WTC11 (cell line): Measurements from ENCODE around the gene RNF43. TPM values are rescaled to one million over a fixed set of nuclear protein-coding genes. Genes with fewer than 3 reads are reported as not detected.

Experiments
- ATAC-seq: fragments of 200-7000 bp; cut with Tn5 transposase; 2 replicates; pipeline ENCODE4 v1.10.0; 2021; ENCODE audit warnings: mild to moderate bottlenecking, moderate library complexity
- CTCF ChIA-PET: fragments of 300-600 bp; sonication (Branson Sonifier 250); formaldehyde crosslinking; loops from one replicate; lab custom pipeline; 2021; ENCODE audit warnings: antibody characterized with exemption; lab: Charles Lee
- POLR2A ChIA-PET: fragments of 350-600 bp; sonication (Branson Sonifier 250); formaldehyde crosslinking; loops from one replicate; lab custom pipeline; 2021; ENCODE audit warnings: antibody characterized with exemption; lab: Charles Lee
- DNase-seq: peaks from one replicate; pipeline ENCODE4 v3.0.0; 2021; ENCODE audit warnings: low spot score
- H3K27ac Mint-ChIP-seq: 2 replicates; pipeline ENCODE4 v1.8.0; 2021; ENCODE audit warnings: mixed read lengths
- H3K27me3 Mint-ChIP-seq: 2 replicates; pipeline ENCODE4 v1.8.0; 2021; ENCODE audit warnings: low read depth, mild to moderate bottlenecking, moderate library complexity, mixed read lengths
- H3K36me3 Mint-ChIP-seq: 2 replicates; pipeline ENCODE4 v1.8.0; 2021; ENCODE audit warnings: mixed read lengths
- H3K4me1 Mint-ChIP-seq: 2 replicates; pipeline ENCODE4 v1.8.0; 2022; ENCODE audit warnings: mixed read lengths
- H3K4me3 Mint-ChIP-seq: 2 replicates; pipeline ENCODE4 v1.8.0; 2021; ENCODE audit warnings: mild to moderate bottlenecking, moderate library complexity, mixed read lengths
- H3K9me3 Mint-ChIP-seq: 2 replicates; pipeline ENCODE4 v1.8.0; 2021; ENCODE audit warnings: mixed read lengths
- ATF1 ChIP-seq: sonication (generic); formaldehyde crosslinking; IDR thresholded peaks from 2 replicates; pipeline ENCODE4 v1.8.1; 2023; ENCODE audit warnings: mild to moderate bottlenecking, moderate library complexity, missing genetic modification reagents
- ELF4 ChIP-seq: sonication (generic); formaldehyde crosslinking; IDR thresholded peaks from 2 replicates; pipeline ENCODE4 v1.8.1; 2022; ENCODE audit warnings: low read depth, mild to moderate bottlenecking, moderate library complexity, missing genetic modification reagents
- ESRRA ChIP-seq: sonication (generic); formaldehyde crosslinking; IDR thresholded peaks from 2 replicates; pipeline ENCODE4 v1.8.1; 2022; ENCODE audit warnings: mild to moderate bottlenecking, missing genetic modification reagents, borderline replicate concordance
- GABPB1 ChIP-seq: sonication (generic); formaldehyde crosslinking; IDR thresholded peaks from 2 replicates; pipeline ENCODE4 v1.8.1; 2023; ENCODE audit warnings: mild to moderate bottlenecking, missing genetic modification reagents
- GRHL2 ChIP-seq: fragments of 250-450 bp; sonication (Bioruptor Pico); IDR thresholded peaks from 2 replicates; pipeline ENCODE4 v1.8.0; 2022; ENCODE audit warnings: mild to moderate bottlenecking, moderate library complexity; ENCODE audit not compliant: insufficient replicate concordance, severe bottlenecking
- HMGA2 ChIP-seq: fragments of 250-450 bp; sonication (Bioruptor Pico); IDR thresholded peaks from 2 replicates; pipeline ENCODE4 v1.4.0; 2021; ENCODE audit warnings: mild to moderate bottlenecking, moderate library complexity
- IRF2 ChIP-seq: sonication (generic); formaldehyde crosslinking; IDR thresholded peaks from 2 replicates; pipeline ENCODE4 v1.8.0; 2022; ENCODE audit warnings: low read depth, missing genetic modification reagents, borderline replicate concordance
- JUN ChIP-seq: sonication (generic); formaldehyde crosslinking; IDR thresholded peaks from 2 replicates; pipeline ENCODE4 v1.8.0; 2023; ENCODE audit warnings: mild to moderate bottlenecking, missing genetic modification reagents
- KAT7 ChIP-seq: sonication (generic); formaldehyde crosslinking; IDR thresholded peaks from 2 replicates; pipeline ENCODE4 v1.8.1; 2023; ENCODE audit warnings: missing genetic modification reagents, mild to moderate bottlenecking, borderline replicate concordance
- NFE2L1 ChIP-seq: sonication (generic); formaldehyde crosslinking; IDR thresholded peaks from 2 replicates; pipeline ENCODE4 v1.8.1; 2023; ENCODE audit warnings: missing genetic modification reagents
- TEAD4 ChIP-seq: sonication (generic); formaldehyde crosslinking; IDR thresholded peaks from 2 replicates; pipeline ENCODE4 v1.8.0; 2022; ENCODE audit warnings: mild to moderate bottlenecking, missing genetic modification reagents
- ZNF138 ChIP-seq: sonication (generic); formaldehyde crosslinking; conservative IDR thresholded peaks from 2 replicates; pipeline ENCODE4 v1.8.1; 2022; ENCODE audit warnings: mild to moderate bottlenecking, moderate library complexity, missing genetic modification reagents
- ZNF396 ChIP-seq: fragments of 250-450 bp; sonication (Bioruptor Pico); IDR thresholded peaks from 2 replicates; pipeline ENCODE4 v1.8.0; 2021; ENCODE audit warnings: mild to moderate bottlenecking, moderate library complexity, borderline replicate concordance
- ZNF671 ChIP-seq: fragments of 250-450 bp; sonication (Bioruptor Pico); IDR thresholded peaks from 2 replicates; pipeline ENCODE4 v1.8.0; 2021; ENCODE audit warnings: mild to moderate bottlenecking
- total RNA-seq: library from RNA; stranded (reverse); gene quantifications from 3 replicates; pipeline ENCODE4 v1.2.3, GENCODE V29; 2021
- TF ChIP-seq, protein P1 (sequence below): sonication (generic); formaldehyde crosslinking; IDR thresholded peaks from 2 replicates; pipeline ENCODE4 v1.8.0; 2023; ENCODE audit warnings: missing genetic modification reagents, mild to moderate bottlenecking, borderline replicate concordance
- TF ChIP-seq, protein P2 (sequence below): sonication (generic); formaldehyde crosslinking; conservative IDR thresholded peaks from 2 replicates; pipeline ENCODE4 v1.8.1; 2022; ENCODE audit warnings: mild to moderate bottlenecking, missing genetic modification reagents
- TF ChIP-seq, protein P3 (sequence below): fragments of 250-450 bp; sonication (Bioruptor Pico); IDR thresholded peaks from 2 replicates; pipeline ENCODE4 v1.9.0; 2021; ENCODE audit warnings: moderate library complexity, mild to moderate bottlenecking, inconsistent platforms, borderline replicate concordance
- TF ChIP-seq, protein P4 (sequence below): sonication (generic); formaldehyde crosslinking; IDR thresholded peaks from 2 replicates; pipeline ENCODE4 v1.8.0; 2022; ENCODE audit warnings: missing genetic modification reagents
- TF ChIP-seq, protein P5 (sequence below): sonication (generic); formaldehyde crosslinking; IDR thresholded peaks from 2 replicates; pipeline ENCODE4 v1.8.1; 2022; ENCODE audit warnings: mild to moderate bottlenecking, moderate library complexity, missing genetic modification reagents
- TF ChIP-seq, protein P6 (sequence below): sonication (generic); formaldehyde crosslinking; IDR thresholded peaks from 2 replicates; pipeline ENCODE4 v1.8.1; 2023; ENCODE audit warnings: mild to moderate bottlenecking, moderate library complexity, missing genetic modification reagents
- TF ChIP-seq, protein P7 (sequence below): sonication (generic); formaldehyde crosslinking; IDR thresholded peaks from 2 replicates; pipeline ENCODE4 v1.8.0; 2023; ENCODE audit warnings: mild to moderate bottlenecking, missing genetic modification reagents

Gene RNF43
- total RNA-seq, 1 experiment from 2014 or later = 3.6 TPM

DNA sequence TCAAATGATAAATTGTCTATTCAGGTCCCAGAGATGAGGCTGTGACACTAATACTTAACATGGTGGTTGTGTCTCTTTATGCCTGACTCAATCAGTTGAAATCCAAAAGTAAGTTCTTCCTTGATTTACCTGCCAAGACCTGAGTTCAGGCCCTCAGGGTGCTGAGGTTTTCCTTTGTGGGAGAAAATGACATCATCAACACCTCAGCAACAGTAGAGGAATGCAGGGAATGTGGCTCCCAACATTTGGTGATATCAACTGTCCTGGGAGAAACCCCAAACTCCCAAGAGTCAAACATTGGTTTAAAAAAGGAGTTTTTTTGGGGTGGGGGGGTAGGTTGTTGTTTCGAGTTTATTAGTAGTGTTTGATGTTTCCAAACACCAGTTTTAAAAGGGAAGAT lies 14.7 kb downstream of the RNF43 start:
- ATAC-seq = peak; percentile 82
- Mint-ChIP-seq H3K4me3 (no peak overlapping the region), H3K27ac (no peak overlapping the region), H3K4me1 (peaks cover 51% of the 10 kb centered on the region), H3K9me3 (no peaks in the 10 kb centered on the region), H3K27me3 (peaks cover 86% of the 10 kb centered on the region), H3K36me3 (no peaks in the 10 kb centered on the region)
- DNase-seq = peak; percentile 26
- CTCF ChIA-PET = interaction anchor here (0.9 kb wide), 1 partner anchor 15 kb away, joined by 3 read pairs; no protein-coding TSS in a partner anchor
- no peak for TF ChIP-seq GABPB1
- TF ChIP-seq ESRRA (CRISPR knock-in tag) = no peak
- TF ChIP-seq, protein P1, sequence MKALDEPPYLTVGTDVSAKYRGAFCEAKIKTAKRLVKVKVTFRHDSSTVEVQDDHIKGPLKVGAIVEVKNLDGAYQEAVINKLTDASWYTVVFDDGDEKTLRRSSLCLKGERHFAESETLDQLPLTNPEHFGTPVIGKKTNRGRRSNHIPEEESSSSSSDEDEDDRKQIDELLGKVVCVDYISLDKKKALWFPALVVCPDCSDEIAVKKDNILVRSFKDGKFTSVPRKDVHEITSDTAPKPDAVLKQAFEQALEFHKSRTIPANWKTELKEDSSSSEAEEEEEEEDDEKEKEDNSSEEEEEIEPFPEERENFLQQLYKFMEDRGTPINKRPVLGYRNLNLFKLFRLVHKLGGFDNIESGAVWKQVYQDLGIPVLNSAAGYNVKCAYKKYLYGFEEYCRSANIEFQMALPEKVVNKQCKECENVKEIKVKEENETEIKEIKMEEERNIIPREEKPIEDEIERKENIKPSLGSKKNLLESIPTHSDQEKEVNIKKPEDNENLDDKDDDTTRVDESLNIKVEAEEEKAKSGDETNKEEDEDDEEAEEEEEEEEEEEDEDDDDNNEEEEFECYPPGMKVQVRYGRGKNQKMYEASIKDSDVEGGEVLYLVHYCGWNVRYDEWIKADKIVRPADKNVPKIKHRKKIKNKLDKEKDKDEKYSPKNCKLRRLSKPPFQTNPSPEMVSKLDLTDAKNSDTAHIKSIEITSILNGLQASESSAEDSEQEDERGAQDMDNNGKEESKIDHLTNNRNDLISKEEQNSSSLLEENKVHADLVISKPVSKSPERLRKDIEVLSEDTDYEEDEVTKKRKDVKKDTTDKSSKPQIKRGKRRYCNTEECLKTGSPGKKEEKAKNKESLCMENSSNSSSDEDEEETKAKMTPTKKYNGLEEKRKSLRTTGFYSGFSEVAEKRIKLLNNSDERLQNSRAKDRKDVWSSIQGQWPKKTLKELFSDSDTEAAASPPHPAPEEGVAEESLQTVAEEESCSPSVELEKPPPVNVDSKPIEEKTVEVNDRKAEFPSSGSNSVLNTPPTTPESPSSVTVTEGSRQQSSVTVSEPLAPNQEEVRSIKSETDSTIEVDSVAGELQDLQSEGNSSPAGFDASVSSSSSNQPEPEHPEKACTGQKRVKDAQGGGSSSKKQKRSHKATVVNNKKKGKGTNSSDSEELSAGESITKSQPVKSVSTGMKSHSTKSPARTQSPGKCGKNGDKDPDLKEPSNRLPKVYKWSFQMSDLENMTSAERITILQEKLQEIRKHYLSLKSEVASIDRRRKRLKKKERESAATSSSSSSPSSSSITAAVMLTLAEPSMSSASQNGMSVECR (CRISPR knock-in tag) = no peak
- no peak for TF ChIP-seq ELF4 (CRISPR knock-in tag)
- TF ChIP-seq TEAD4 (CRISPR knock-in tag) = 0 out of 2 replicates have a peak, but pooled peaks have one; percentile 13
- no peak for TF ChIP-seq NFE2L1 (CRISPR knock-in tag)
- POLR2A ChIA-PET = interaction anchor here (0.5 kb wide), 1 partner anchor 47 kb away, joined by 4 read pairs; no protein-coding TSS in a partner anchor

DNA sequence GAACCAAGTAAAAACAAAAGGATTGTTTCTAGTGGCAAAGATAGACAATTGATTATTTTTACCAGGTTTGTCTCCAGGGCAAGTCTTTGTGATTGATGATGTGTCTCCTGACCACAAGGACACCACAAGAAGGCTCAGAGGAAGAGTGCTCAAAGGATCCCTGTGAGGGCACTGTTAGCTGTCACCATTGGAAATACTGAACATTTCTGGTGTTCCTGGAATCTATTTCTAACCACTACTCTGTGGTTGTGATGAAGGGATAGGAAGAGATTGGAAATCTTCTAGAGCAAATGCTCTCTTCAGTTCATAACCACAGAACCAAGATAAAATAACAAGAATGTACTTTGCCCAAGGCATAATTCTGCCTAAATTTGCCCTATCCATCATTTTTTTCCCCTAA lies 15.3 kb downstream of the RNF43 start:
- H3K36me3 Mint-ChIP-seq = no peaks in the 10 kb centered on the region
- POLR2A ChIA-PET = no interaction called here
- DNase-seq = no peak
- H3K9me3 Mint-ChIP-seq = no peaks in the 10 kb centered on the region
- peaks cover 93% of the 10 kb centered on the region for H3K27me3 Mint-ChIP-seq
- H3K4me1 Mint-ChIP-seq = peaks cover 51% of the 10 kb centered on the region
- CTCF ChIA-PET = interaction anchor here (0.9 kb wide), 1 partner anchor 16 kb away, joined by 3 read pairs; no protein-coding TSS in a partner anchor
- no peak for ATAC-seq
- no peak overlapping the region for H3K27ac Mint-ChIP-seq
- no peak overlapping the region for H3K4me3 Mint-ChIP-seq
- no peak for TF ChIP-seq NFE2L1 (CRISPR knock-in tag)
- TF ChIP-seq IRF2 (CRISPR knock-in tag) = no peak
- TF ChIP-seq, protein P2, sequence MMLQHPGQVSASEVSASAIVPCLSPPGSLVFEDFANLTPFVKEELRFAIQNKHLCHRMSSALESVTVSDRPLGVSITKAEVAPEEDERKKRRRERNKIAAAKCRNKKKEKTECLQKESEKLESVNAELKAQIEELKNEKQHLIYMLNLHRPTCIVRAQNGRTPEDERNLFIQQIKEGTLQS = no peak
- TF ChIP-seq KAT7 (CRISPR knock-in tag) = no peak
- no peak for TF ChIP-seq ZNF396 (CRISPR knock-in tag)
- TF ChIP-seq ZNF138 (CRISPR knock-in tag) = no peak
- TF ChIP-seq, protein P3, sequence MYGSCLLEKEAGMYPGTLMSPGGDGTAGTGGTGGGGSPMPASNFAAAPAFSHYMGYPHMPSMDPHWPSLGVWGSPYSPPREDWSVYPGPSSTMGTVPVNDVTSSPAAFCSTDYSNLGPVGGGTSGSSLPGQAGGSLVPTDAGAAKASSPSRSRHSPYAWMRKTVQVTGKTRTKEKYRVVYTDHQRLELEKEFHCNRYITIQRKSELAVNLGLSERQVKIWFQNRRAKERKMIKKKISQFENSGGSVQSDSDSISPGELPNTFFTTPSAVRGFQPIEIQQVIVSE (CRISPR knock-in tag) = no peak
- TF ChIP-seq, protein P4, sequence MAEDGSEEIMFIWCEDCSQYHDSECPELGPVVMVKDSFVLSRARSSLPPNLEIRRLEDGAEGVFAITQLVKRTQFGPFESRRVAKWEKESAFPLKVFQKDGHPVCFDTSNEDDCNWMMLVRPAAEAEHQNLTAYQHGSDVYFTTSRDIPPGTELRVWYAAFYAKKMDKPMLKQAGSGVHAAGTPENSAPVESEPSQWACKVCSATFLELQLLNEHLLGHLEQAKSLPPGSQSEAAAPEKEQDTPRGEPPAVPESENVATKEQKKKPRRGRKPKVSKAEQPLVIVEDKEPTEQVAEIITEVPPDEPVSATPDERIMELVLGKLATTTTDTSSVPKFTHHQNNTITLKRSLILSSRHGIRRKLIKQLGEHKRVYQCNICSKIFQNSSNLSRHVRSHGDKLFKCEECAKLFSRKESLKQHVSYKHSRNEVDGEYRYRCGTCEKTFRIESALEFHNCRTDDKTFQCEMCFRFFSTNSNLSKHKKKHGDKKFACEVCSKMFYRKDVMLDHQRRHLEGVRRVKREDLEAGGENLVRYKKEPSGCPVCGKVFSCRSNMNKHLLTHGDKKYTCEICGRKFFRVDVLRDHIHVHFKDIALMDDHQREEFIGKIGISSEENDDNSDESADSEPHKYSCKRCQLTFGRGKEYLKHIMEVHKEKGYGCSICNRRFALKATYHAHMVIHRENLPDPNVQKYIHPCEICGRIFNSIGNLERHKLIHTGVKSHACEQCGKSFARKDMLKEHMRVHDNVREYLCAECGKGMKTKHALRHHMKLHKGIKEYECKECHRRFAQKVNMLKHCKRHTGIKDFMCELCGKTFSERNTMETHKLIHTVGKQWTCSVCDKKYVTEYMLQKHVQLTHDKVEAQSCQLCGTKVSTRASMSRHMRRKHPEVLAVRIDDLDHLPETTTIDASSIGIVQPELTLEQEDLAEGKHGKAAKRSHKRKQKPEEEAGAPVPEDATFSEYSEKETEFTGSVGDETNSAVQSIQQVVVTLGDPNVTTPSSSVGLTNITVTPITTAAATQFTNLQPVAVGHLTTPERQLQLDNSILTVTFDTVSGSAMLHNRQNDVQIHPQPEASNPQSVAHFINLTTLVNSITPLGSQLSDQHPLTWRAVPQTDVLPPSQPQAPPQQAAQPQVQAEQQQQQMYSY (CRISPR knock-in tag) = no peak
- TF ChIP-seq, protein P5, sequence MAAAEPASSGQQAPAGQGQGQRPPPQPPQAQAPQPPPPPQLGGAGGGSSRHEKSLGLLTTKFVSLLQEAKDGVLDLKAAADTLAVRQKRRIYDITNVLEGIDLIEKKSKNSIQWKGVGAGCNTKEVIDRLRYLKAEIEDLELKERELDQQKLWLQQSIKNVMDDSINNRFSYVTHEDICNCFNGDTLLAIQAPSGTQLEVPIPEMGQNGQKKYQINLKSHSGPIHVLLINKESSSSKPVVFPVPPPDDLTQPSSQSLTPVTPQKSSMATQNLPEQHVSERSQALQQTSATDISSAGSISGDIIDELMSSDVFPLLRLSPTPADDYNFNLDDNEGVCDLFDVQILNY (CRISPR knock-in tag) = no peak
- TF ChIP-seq JUN (CRISPR knock-in tag) = no peak
- TF ChIP-seq GRHL2 (CRISPR knock-in tag) = no peak
- TF ChIP-seq, protein P6, sequence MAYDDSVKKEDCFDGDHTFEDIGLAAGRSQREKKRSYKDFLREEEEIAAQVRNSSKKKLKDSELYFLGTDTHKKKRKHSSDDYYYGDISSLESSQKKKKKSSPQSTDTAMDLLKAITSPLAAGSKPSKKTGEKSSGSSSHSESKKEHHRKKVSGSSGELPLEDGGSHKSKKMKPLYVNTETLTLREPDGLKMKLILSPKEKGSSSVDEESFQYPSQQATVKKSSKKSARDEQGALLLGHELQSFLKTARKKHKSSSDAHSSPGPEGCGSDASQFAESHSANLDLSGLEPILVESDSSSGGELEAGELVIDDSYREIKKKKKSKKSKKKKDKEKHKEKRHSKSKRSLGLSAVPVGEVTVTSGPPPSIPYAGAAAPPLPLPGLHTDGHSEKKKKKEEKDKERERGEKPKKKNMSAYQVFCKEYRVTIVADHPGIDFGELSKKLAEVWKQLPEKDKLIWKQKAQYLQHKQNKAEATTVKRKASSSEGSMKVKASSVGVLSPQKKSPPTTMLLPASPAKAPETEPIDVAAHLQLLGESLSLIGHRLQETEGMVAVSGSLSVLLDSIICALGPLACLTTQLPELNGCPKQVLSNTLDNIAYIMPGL (CRISPR knock-in tag) = no peak
- TF ChIP-seq HMGA2 = no peak
- TF ChIP-seq, protein P7, sequence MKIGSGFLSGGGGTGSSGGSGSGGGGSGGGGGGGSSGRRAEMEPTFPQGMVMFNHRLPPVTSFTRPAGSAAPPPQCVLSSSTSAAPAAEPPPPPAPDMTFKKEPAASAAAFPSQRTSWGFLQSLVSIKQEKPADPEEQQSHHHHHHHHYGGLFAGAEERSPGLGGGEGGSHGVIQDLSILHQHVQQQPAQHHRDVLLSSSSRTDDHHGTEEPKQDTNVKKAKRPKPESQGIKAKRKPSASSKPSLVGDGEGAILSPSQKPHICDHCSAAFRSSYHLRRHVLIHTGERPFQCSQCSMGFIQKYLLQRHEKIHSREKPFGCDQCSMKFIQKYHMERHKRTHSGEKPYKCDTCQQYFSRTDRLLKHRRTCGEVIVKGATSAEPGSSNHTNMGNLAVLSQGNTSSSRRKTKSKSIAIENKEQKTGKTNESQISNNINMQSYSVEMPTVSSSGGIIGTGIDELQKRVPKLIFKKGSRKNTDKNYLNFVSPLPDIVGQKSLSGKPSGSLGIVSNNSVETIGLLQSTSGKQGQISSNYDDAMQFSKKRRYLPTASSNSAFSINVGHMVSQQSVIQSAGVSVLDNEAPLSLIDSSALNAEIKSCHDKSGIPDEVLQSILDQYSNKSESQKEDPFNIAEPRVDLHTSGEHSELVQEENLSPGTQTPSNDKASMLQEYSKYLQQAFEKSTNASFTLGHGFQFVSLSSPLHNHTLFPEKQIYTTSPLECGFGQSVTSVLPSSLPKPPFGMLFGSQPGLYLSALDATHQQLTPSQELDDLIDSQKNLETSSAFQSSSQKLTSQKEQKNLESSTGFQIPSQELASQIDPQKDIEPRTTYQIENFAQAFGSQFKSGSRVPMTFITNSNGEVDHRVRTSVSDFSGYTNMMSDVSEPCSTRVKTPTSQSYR = no peak
- TF ChIP-seq ZNF671 (CRISPR knock-in tag) = no peak
- no peak for TF ChIP-seq ATF1 (CRISPR knock-in tag)
